Vagina (tissue), 2 donors: ENCODE measurements around the gene NT5DC1.

Experiments
- POLR2AphosphoS5 ChIP-seq, 2 donors: sonication (generic); formaldehyde crosslinking; IDR thresholded peaks; one replicate each; pipeline ENCODE4 v1.9.0; 2017; ENCODE audit warnings: antibody characterized with exemption in 2 of 2, mild to moderate bottlenecking in 2 of 2, low read depth in 1 of 2; ENCODE audit not compliant: insufficient read depth in 1 of 2
- TF ChIP-seq, protein P1 (sequence below), 3 experiments: fragments of 450-650 bp in 2 of 3; fragments of 200-600 bp in 1 of 3; sonication (generic) in 1 of 3; IDR thresholded peaks; one replicate each; pipeline ENCODE4 v1.5.1; 2017 to 2019; ENCODE audit warnings: antibody characterized with exemption in 3 of 3, mild to moderate bottlenecking in 2 of 3, moderate library complexity in 2 of 3

- TF ChIP-seq, protein P1, sequence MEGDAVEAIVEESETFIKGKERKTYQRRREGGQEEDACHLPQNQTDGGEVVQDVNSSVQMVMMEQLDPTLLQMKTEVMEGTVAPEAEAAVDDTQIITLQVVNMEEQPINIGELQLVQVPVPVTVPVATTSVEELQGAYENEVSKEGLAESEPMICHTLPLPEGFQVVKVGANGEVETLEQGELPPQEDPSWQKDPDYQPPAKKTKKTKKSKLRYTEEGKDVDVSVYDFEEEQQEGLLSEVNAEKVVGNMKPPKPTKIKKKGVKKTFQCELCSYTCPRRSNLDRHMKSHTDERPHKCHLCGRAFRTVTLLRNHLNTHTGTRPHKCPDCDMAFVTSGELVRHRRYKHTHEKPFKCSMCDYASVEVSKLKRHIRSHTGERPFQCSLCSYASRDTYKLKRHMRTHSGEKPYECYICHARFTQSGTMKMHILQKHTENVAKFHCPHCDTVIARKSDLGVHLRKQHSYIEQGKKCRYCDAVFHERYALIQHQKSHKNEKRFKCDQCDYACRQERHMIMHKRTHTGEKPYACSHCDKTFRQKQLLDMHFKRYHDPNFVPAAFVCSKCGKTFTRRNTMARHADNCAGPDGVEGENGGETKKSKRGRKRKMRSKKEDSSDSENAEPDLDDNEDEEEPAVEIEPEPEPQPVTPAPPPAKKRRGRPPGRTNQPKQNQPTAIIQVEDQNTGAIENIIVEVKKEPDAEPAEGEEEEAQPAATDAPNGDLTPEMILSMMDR (IDR thresholded peaks at IDR 0.05), result no peak
- TF ChIP-seq POLR2AphosphoS5 (IDR thresholded peaks at IDR 0.05; ENCODE audit: insufficient read depth in 1 of 2, low read depth in 1 of 2), result no peak
Observed at GRCh38 chr6:116251568-116252384, 151.1 kb downstream of the NT5DC1 start.
